Transverse colon (tissue), 4 donors: ENCODE data around the gene USP11.

Experiments
- POLR2AphosphoS5 ChIP-seq, 3 donors: sonication (generic); formaldehyde crosslinking; IDR thresholded peaks; one replicate each; pipeline ENCODE4 v1.6.1; 2016; ENCODE audit warnings: antibody characterized with exemption in 3 of 3
- TF ChIP-seq, protein P1 (sequence below), 5 experiments: fragments of 200-600 bp in 3 of 5; fragments of 450-650 bp in 2 of 5; sonication (generic) in 3 of 5; IDR thresholded peaks; 1 replicate in 2 of 5; 2 replicates in 3 of 5; pipeline ENCODE4 v1.5.1; 2016 to 2017; ENCODE audit warnings: antibody characterized with exemption in 5 of 5, inconsistent platforms in 3 of 5, mild to moderate bottlenecking in 2 of 5, moderate library complexity in 1 of 5

DNA sequence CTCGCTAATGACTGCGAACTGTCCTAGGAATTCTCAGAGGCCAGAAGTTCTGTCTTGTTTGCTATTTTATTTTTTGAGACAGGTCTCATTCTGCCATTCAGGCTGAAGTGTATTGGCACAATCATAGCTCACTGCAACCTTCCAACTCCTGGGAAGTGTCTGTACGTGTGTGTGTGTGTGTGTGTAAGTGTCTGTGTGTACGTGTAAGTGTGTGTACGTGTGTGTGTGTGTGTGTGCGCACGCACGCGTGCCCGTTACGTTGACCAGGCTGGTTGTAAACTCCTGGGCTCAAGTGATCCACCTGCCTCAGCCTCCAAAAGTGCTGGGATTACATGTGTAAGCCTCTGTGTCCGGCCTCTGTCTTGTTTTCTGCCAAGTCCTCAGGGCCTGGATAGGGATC is 24.7 kb upstream of the USP11 start:
- TF ChIP-seq POLR2AphosphoS5 (IDR thresholded peaks at IDR 0.05) = no peak
- TF ChIP-seq, protein P1, sequence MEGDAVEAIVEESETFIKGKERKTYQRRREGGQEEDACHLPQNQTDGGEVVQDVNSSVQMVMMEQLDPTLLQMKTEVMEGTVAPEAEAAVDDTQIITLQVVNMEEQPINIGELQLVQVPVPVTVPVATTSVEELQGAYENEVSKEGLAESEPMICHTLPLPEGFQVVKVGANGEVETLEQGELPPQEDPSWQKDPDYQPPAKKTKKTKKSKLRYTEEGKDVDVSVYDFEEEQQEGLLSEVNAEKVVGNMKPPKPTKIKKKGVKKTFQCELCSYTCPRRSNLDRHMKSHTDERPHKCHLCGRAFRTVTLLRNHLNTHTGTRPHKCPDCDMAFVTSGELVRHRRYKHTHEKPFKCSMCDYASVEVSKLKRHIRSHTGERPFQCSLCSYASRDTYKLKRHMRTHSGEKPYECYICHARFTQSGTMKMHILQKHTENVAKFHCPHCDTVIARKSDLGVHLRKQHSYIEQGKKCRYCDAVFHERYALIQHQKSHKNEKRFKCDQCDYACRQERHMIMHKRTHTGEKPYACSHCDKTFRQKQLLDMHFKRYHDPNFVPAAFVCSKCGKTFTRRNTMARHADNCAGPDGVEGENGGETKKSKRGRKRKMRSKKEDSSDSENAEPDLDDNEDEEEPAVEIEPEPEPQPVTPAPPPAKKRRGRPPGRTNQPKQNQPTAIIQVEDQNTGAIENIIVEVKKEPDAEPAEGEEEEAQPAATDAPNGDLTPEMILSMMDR (IDR thresholded peaks at IDR 0.05) = no peak
